Neural crest cell (in vitro differentiated cells): ENCODE data around the gene COL23A1. TPM values are rescaled to one million over a fixed set of nuclear protein-coding genes. Genes with fewer than 3 reads are reported as not detected.

Experiments used
- DNase-seq: peaks from one replicate; pipeline ENCODE4 v3.0.0; 2021; ENCODE audit warnings: low read depth, mixed read lengths, low spot score
- H3K27ac Mint-ChIP-seq: one replicate; pipeline ENCODE4 v1.8.0; 2021; ENCODE audit warnings: mild to moderate bottlenecking, mixed read lengths; ENCODE audit not compliant: unreplicated experiment
- H3K27me3 Mint-ChIP-seq: 2 replicates; pipeline ENCODE4 v1.8.0; 2021; ENCODE audit warnings: low read depth, mild to moderate bottlenecking, mixed read lengths
- H3K36me3 Mint-ChIP-seq: 2 replicates; pipeline ENCODE4 v1.8.0; 2021; ENCODE audit warnings: low read depth, mild to moderate bottlenecking, mixed read lengths
- H3K4me1 Mint-ChIP-seq: 2 replicates; pipeline ENCODE4 v1.8.0; 2021; ENCODE audit warnings: mixed read lengths
- H3K4me3 Mint-ChIP-seq: one replicate; pipeline ENCODE4 v1.8.0; 2021; ENCODE audit warnings: mild to moderate bottlenecking, mixed read lengths
- H3K9me3 Mint-ChIP-seq: 2 replicates; pipeline ENCODE4 v1.8.0; 2021; ENCODE audit warnings: mixed read lengths
- total RNA-seq: library from RNA; stranded (reverse); gene quantifications from 2 replicates; pipeline ENCODE4 v1.2.1, GENCODE V29; 2021
- TF ChIP-seq, protein P1 (sequence below): fragments of 200-600 bp; sonication (generic); conservative IDR thresholded peaks from 2 replicates; pipeline ENCODE4 v1.5.0; 2021; ENCODE audit warnings: antibody characterized with exemption, mild to moderate bottlenecking

The COL23A1 gene
- total RNA-seq, 1 donor from 2014 or later = 33.7 TPM

DNA sequence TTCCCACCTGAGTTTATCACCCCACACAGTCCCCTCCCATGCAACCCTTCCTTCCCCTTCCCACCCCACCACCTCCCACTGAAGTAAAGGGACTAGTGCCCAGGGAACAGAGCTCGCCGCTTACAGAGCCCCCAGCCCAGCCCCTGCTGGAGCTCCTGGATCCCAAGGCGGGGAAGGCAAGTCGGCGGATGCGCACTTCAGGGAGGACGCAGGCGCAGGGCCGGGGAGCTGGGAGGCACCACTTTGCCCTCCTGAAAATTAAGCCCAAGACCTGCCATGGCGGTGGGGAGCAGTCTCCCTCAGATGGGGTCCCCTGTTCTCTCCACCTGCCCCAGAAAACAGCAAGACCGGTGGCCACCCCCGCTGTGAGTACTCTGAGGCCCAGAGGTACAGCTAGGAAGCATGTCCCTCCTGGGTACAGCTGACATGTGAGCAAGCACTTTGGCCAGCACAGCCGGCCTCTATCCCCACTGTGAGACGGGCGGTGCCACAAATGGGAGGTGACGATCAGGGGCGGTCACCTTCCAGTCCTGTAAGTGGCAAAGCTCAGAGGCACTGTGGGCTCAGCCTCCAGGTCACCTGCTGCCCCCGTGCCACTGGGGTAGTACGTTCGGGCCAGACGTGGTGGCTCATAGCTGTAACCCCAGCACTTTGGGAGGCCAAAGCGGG lies 45.9 kb downstream of the COL23A1 start:
- Mint-ChIP-seq H3K4me3 (no peak overlapping the region), H3K36me3 (no peaks in the 10 kb centered on the region), H3K9me3 (no peaks in the 10 kb centered on the region), H3K4me1 (peaks cover 47% of the 10 kb centered on the region), H3K27ac (peak overlapping the region; percentile 83), H3K27me3 (peaks cover 45% of the 10 kb centered on the region)
- TF ChIP-seq, protein P1, sequence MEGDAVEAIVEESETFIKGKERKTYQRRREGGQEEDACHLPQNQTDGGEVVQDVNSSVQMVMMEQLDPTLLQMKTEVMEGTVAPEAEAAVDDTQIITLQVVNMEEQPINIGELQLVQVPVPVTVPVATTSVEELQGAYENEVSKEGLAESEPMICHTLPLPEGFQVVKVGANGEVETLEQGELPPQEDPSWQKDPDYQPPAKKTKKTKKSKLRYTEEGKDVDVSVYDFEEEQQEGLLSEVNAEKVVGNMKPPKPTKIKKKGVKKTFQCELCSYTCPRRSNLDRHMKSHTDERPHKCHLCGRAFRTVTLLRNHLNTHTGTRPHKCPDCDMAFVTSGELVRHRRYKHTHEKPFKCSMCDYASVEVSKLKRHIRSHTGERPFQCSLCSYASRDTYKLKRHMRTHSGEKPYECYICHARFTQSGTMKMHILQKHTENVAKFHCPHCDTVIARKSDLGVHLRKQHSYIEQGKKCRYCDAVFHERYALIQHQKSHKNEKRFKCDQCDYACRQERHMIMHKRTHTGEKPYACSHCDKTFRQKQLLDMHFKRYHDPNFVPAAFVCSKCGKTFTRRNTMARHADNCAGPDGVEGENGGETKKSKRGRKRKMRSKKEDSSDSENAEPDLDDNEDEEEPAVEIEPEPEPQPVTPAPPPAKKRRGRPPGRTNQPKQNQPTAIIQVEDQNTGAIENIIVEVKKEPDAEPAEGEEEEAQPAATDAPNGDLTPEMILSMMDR = no peak
- no peak for DNase-seq

DNA sequence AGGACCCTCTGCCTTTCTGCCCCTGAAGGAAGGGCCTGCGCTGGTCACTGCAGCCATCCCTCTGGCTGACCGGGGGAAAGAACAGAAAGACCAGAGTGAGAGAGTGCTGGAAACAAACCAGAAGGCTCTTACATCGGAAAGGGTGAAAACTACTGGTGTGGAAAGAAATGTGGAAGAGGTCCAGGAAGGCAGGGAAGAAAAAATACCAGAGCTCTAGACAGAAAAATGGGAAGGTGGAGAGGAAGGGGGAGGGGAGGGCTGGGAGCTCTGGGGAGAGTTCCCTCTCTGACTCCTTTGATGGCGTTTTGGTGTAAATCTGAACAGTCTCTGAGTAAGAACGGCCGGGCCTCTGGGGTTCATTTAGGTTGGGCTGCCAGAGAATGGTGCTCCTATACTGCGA lies 47.7 kb downstream of the COL23A1 start:
- no peaks in the 10 kb centered on the region for H3K36me3 Mint-ChIP-seq

DNA sequence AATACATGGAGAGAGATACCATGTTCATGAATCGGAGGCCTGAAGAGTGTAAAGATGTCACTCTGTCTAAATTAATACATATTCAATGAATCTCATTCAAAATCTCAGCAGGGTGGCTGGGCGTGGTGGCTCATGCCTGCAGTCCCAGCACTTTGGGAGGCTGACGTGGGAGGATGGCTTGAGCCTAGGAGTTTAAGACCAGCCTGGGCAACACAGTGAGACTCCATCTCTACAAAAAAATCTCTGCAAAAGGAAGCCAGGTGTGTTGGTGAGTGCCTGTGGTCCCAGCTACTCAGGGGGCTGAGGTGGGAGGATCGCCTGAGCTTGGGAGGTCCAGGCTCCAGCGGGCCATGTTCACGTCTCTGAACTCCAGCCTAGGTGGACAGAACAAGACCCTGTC lies 49.7 kb downstream of the COL23A1 start:
- H3K27me3 Mint-ChIP-seq = peaks cover 30% of the 10 kb centered on the region
- DNase-seq = no peak
- peaks cover 37% of the 10 kb centered on the region for H3K4me1 Mint-ChIP-seq
- H3K27ac Mint-ChIP-seq = no peak overlapping the region
- H3K36me3 Mint-ChIP-seq = no peaks in the 10 kb centered on the region
- TF ChIP-seq, protein P1 = no peak
- H3K9me3 Mint-ChIP-seq = no peaks in the 10 kb centered on the region
- H3K4me3 Mint-ChIP-seq = no peak overlapping the region

More for the DNA sequence above, 47.7 kb downstream of the COL23A1 start:
- Mint-ChIP-seq H3K9me3 (no peaks in the 10 kb centered on the region), H3K27ac (no peak overlapping the region), H3K4me3 (no peak overlapping the region), H3K27me3 (peaks cover 41% of the 10 kb centered on the region), H3K4me1 (peaks cover 53% of the 10 kb centered on the region)
- TF ChIP-seq, protein P1 = no peak
- no peak for DNase-seq

DNA sequence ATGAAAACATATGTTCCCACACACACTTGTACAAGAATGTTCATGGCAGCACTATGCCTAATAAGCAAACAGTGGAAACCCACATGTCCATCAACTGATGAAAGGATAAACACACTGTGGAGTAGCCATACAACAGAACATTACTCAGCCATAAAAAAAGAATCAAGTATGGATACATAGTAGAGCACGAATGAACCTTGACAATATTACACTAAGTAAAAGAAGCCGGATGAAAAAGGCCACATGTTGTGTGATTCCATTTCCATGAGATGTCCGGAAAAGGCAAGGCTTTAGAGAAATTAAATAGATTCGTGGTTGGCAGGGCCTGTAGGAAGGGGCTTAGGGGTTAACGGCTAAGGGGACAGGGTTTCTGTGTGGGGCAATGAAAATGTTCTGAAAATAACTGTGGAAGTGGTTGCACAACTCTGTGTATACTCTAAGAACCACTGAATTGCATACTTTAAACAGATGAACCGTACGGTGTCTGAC lies 51.4 kb downstream of the COL23A1 start:
- H3K27ac Mint-ChIP-seq = no peak overlapping the region
- H3K36me3 Mint-ChIP-seq = no peaks in the 10 kb centered on the region
- no peak overlapping the region for H3K4me3 Mint-ChIP-seq
- peaks cover 22% of the 10 kb centered on the region for H3K27me3 Mint-ChIP-seq
- DNase-seq = no peak
- H3K4me1 Mint-ChIP-seq = peaks cover 35% of the 10 kb centered on the region
- no peaks in the 10 kb centered on the region for H3K9me3 Mint-ChIP-seq
- TF ChIP-seq, protein P1 = no peak

DNA sequence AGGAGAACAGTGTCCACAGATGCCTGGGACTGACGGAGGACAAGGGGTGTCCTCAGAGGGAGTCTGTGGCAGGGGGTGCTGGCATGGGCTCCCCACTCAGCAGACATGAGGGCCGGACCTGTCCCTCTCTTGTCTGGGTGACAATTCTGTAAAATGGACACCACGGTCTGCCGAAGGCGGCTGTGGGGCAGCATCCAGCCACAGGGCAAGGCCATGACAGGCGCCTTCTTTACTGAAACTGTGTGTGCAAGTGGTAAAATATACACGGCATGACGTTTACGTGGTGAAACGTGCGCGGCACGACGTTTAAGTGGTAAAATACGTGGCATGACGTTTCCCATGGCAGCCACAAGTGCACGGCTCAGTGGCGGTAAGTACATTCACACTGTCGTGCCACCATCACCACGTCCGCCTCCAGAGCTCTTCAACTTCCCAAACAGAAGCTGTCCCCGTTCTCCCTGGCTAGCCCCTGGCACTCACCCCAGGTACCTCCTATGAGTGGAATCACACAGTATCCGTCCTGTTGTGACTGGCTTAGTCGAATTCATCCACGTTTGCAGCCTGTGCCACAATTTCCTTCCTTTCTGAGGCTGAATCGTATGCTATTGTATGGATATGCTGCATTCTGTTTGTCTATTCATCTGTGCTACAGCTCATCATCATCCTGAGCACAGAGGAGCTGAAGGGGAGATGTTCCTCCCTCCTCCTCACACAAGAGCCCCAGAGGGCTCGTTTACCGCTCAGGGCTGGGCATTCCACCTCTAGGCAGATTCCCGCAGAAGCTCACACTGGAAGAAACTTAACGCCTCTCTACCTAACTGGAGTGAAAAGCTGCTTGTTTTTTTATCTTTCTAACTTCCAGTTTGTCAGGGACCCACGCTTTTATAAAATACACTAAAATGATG lies 52.5 kb downstream of the COL23A1 start:
- Mint-ChIP-seq H3K4me1 (peaks cover 36% of the 10 kb centered on the region), H3K4me3 (peak overlapping the region; percentile 1), H3K9me3 (no peaks in the 10 kb centered on the region), H3K27me3 (peaks cover 16% of the 10 kb centered on the region), H3K27ac (no peak overlapping the region), H3K36me3 (no peaks in the 10 kb centered on the region)
- TF ChIP-seq, protein P1 = no peak
- DNase-seq = no peak
